K562 (cell line): ENCODE measurements around the gene HOXB1. TPM values are rescaled to one million over a fixed set of nuclear protein-coding genes. Genes with fewer than 3 reads are reported as not detected.

Source experiments
- ATAC-seq: fragments of 200-7000 bp; cut with Tn5 transposase; 3 replicates; pipeline ENCODE4 v1.9.1; 2020; ENCODE audit warnings: moderate library complexity
- BruUV-seq: library from RNA; stranded (reverse); fragments of 400-500 nt; replicated peaks from 2 replicates; lab custom pipeline; 2021; lab: Mats Ljungman, UMichigan
- CTCF ChIA-PET: fragments of 300-600 bp; formaldehyde crosslinking; extraction: SDS; loops from one replicate; lab custom pipeline; 2021; ENCODE audit warnings: low intra/inter-chr PET ratio; lab: Yijun Ruan, JAX
- POLR2A ChIA-PET: fragments of 300-600, 350-650 bp; sonication (Branson Sonifier 250); formaldehyde crosslinking; extraction: SDS; loops from one replicate; lab custom pipeline; 2021; ENCODE audit warnings: antibody characterized with exemption, inconsistent platforms; lab: Yijun Ruan, JAX
- DNase-seq, 4 experiments: peaks; one replicate each; pipeline versions ENCODE4 v3.0.0 to v3.0.0-alpha.2; 2011 to 2018; ENCODE audit warnings: low spot score in 3 of 4, mixed read lengths in 3 of 4; ENCODE audit errors: extremely low read depth in 1 of 4
- FAIRE-seq: peaks from 2 replicates; lab custom pipeline; 2011; peaks lifted over from hg19 to GRCh38; lab: Jason Lieb, UNC
- H2AFZ ChIP-seq: 2 replicates; pipeline ENCODE4 v1.6.0; 2011; ENCODE audit warnings: low read depth, low read length, control low read depth, inconsistent platforms
- H3K27ac ChIP-seq: fragments of 200-600 bp; 3 replicates; pipeline ENCODE4 v1.8.0; 2011; ENCODE audit warnings: low read depth, mild to moderate bottlenecking, control low read depth, inconsistent platforms, low read length, moderate library complexity, mixed read lengths; ENCODE audit errors: extremely low read depth
- H3K27me3 ChIP-seq, 2 experiments: fragments of 300-600 bp in 1 of 2; 2 replicates in 1 of 2; 3 replicates in 1 of 2; pipeline versions ENCODE4 v1.6.0 to v1.8.0; 2011; ENCODE audit warnings: inconsistent platforms in 2 of 2, low read length in 2 of 2, mild to moderate bottlenecking in 1 of 2, mixed read lengths in 1 of 2, moderate library complexity in 1 of 2; ENCODE audit not compliant: control insufficient read depth in 2 of 2, insufficient read depth in 2 of 2
- H3K36me3 ChIP-seq: fragments of 300-600 bp; 3 replicates; pipeline ENCODE4 v1.8.0; 2011; ENCODE audit warnings: mild to moderate bottlenecking, low read length, inconsistent platforms; ENCODE audit not compliant: control insufficient read depth, insufficient read depth
- H3K4me1 ChIP-seq, 2 experiments: fragments of 200-600 bp in 1 of 2; replicated peaks in 1 of 2; 2 replicates in 1 of 2; 3 replicates in 1 of 2; pipeline versions ENCODE4 v1.5.1 to v1.8.0; 2011; ENCODE audit warnings: inconsistent platforms in 2 of 2, low read length in 2 of 2, mild to moderate bottlenecking in 1 of 2, mixed read lengths in 1 of 2, moderate library complexity in 1 of 2; ENCODE audit not compliant: control insufficient read depth in 2 of 2, insufficient read depth in 2 of 2
- H3K4me2 ChIP-seq: 2 replicates; pipeline ENCODE4 v1.6.1; 2011; ENCODE audit warnings: low read length, control low read depth, inconsistent platforms, mixed read lengths; ENCODE audit not compliant: insufficient read depth
- H3K4me3 ChIP-seq: fragments of 200-600 bp; sonication (generic), shearing (Covaris generic); 2 replicates; pipeline ENCODE4 v1.5.1; 2016; ENCODE audit warnings: control low read depth, inconsistent platforms
- H3K79me2 ChIP-seq: fragments of 200-600 bp; 3 replicates; pipeline ENCODE4 v1.8.0; 2011; ENCODE audit warnings: low read length, inconsistent platforms; ENCODE audit not compliant: control insufficient read depth, insufficient read depth
- H3K9ac ChIP-seq, 2 experiments: 2 replicates each; pipeline versions ENCODE4 v1.6.0 to v1.6.1; 2011; ENCODE audit warnings: low read depth in 2 of 2, low read length in 2 of 2, control low read depth in 1 of 2, inconsistent platforms in 1 of 2, mild to moderate bottlenecking in 1 of 2, mixed read lengths in 1 of 2; ENCODE audit not compliant: insufficient read depth in 1 of 2
- H3K9me1 ChIP-seq: one replicate; pipeline ENCODE4 v1.6.0; 2011; ENCODE audit warnings: inconsistent platforms, mild to moderate bottlenecking, low read length, moderate library complexity; ENCODE audit not compliant: control insufficient read depth, insufficient read depth
- H3K9me3 ChIP-seq: replicated peaks from 2 replicates; pipeline ENCODE4 v1.5.1; 2011; ENCODE audit warnings: low read depth, low read length, inconsistent platforms; ENCODE audit not compliant: control insufficient read depth, insufficient read depth
- H4K20me1 ChIP-seq: replicated peaks from 2 replicates; pipeline ENCODE4 v1.6.1; 2011; ENCODE audit warnings: low read length, inconsistent platforms, mixed read lengths; ENCODE audit not compliant: control insufficient read depth, insufficient read depth
- CBFA2T2 ChIP-seq: fragments of 450-650 bp; conservative IDR thresholded peaks from 2 replicates; pipeline ENCODE4 v1.6.1; 2017; ENCODE audit warnings: mild to moderate bottlenecking
- EP300 ChIP-seq: IDR thresholded peaks from 2 replicates; pipeline ENCODE4 v1.6.1; 2012; ENCODE audit warnings: low read length, improper control_type of control experiment
- FOSL1 ChIP-seq: fragments of 200-800 bp; sonication (Bioruptor generic); conservative IDR thresholded peaks from 2 replicates; pipeline ENCODE4 v1.6.1; 2016; ENCODE audit warnings: missing genetic modification characterization, missing compliant biosample characterization
- HCFC1 ChIP-seq: IDR thresholded peaks from 2 replicates; pipeline ENCODE4 v1.6.1; 2012; ENCODE audit warnings: low read depth, low read length, improper control_type of control experiment
- HIVEP1 ChIP-seq: fragments of 250-450 bp; sonication (Bioruptor Pico); IDR thresholded peaks from 2 replicates; pipeline ENCODE4 v1.4.0; 2020; ENCODE audit warnings: mild to moderate bottlenecking
- HNRNPLL ChIP-seq: fragments of 200-400 bp; formaldehyde crosslinking; IDR thresholded peaks from 2 replicates; pipeline ENCODE4 v1.6.1; 2017; ENCODE audit warnings: low read length, low read depth, mild to moderate bottlenecking; ENCODE audit not compliant: poor library complexity, severe bottlenecking
- LEF1 ChIP-seq: fragments of 450-650 bp; IDR thresholded peaks from 2 replicates; pipeline ENCODE4 v1.6.1; 2016; ENCODE audit warnings: mild to moderate bottlenecking
- MAFG ChIP-seq: fragments of 450-650 bp; conservative IDR thresholded peaks from 2 replicates; pipeline ENCODE4 v1.6.1; 2016; ENCODE audit warnings: missing genetic modification characterization, missing compliant biosample characterization
- MEF2A ChIP-seq: IDR thresholded peaks from 2 replicates; pipeline ENCODE4 v1.6.1; 2011; ENCODE audit warnings: low read depth, mild to moderate bottlenecking, low read length, moderate library complexity; ENCODE audit not compliant: control insufficient read depth
- SIN3B ChIP-seq: fragments of 450-650 bp; IDR thresholded peaks from 2 replicates; pipeline ENCODE4 v1.6.1; 2017; ENCODE audit warnings: low read depth, mild to moderate bottlenecking, moderate library complexity
- SMARCA4 ChIP-seq: fragments of 450-650 bp; IDR thresholded peaks from 2 replicates; pipeline ENCODE4 v1.6.1; 2016
- SP1 ChIP-seq: sonication (generic); formaldehyde crosslinking; IDR thresholded peaks from 2 replicates; pipeline ENCODE4 v1.8.1; 2022; ENCODE audit warnings: mild to moderate bottlenecking, missing genetic modification reagents
- TARDBP ChIP-seq: fragments of 450-650 bp; IDR thresholded peaks from 2 replicates; pipeline ENCODE4 v1.6.1; 2016
- ZNF143 ChIP-seq: sonication (generic); formaldehyde crosslinking; IDR thresholded peaks from 2 replicates; pipeline ENCODE4 v1.9.0; 2022; ENCODE audit warnings: mild to moderate bottlenecking, missing genetic modification reagents
- ZNF644 ChIP-seq: fragments of 200-800 bp; sonication (Bioruptor generic); IDR thresholded peaks from 2 replicates; pipeline ENCODE4 v1.6.1; 2016; ENCODE audit warnings: low read depth, missing genetic modification characterization, missing compliant biosample characterization
- WGBS: fragments of 100-300 bp; shearing (Covaris generic); methylation state at CpG from one replicate; pipeline ENCODE4 v1.1.6; 2016; ENCODE audit warnings: low coverage, mixed read lengths; ENCODE audit not compliant: insufficient coverage; ENCODE audit errors: missing lambda C conversion rate; 5-methylcytosine and 5-hydroxymethylcytosine counted together
- in situ Hi-C: fragments of 300-500 bp; cut with MboI; formaldehyde crosslinking; loops from 4 replicates; pipeline ENCODE4 v1.15.0; 2018; ENCODE audit warnings: inconsistent platforms, mixed read lengths
- intact Hi-C: fragments of 100-400 bp; cut with micrococcal nuclease; formaldehyde crosslinking; loops from 2 replicates; pipeline ENCODE4 v1.14.2; 2022
- polyA plus RNA-seq, 8 experiments: library from polyadenylated mRNA; depleted of rRNA in 4 of 8; stranded (reverse) in 5 of 8; unstranded in 3 of 8; fragments of >200 nt; fragmentation: Nextera tagmentation in 2 of 8; fragmentation: Illumina TruSeq in 1 of 8; extraction: Ambion mirVana in 2 of 8; extraction: Trizol in 1 of 8; gene quantifications; 2 replicates each; pipeline versions ENCODE4 v1.2.1 to v1.2.3, GENCODE V29; 2011 to 2014; ENCODE audit warnings: inconsistent platforms in 1 of 8, missing spikeins in 1 of 8
- total RNA-seq, 7 experiments: library from RNA; depleted of rRNA in 6 of 7; stranded (reverse); fragments of >200 nt in 6 of 7; fragmentation: Illumina TruSeq in 2 of 7; extraction: Trizol in 2 of 7; gene quantifications; 2 replicates each; pipeline versions ENCODE4 v1.2.1 to v1.2.3, GENCODE V29; 2011 to 2021; ENCODE audit warnings: low replicate concordance in 1 of 7
- TF ChIP-seq, protein P1 (sequence below), 2 experiments: IDR thresholded peaks in 1 of 2; conservative IDR thresholded peaks in 1 of 2; 2 replicates each; pipeline ENCODE4 v1.6.1; 2016; ENCODE audit warnings: low read depth in 2 of 2, mild to moderate bottlenecking in 1 of 2, missing compliant biosample characterization in 1 of 2, missing genetic modification characterization in 1 of 2, moderate library complexity in 1 of 2
- TF ChIP-seq, protein P2 (sequence below): conservative IDR thresholded peaks from 2 replicates; pipeline ENCODE4 v1.6.1; 2011; ENCODE audit warnings: low read depth, mild to moderate bottlenecking, low read length; ENCODE audit not compliant: control insufficient read depth
- TF ChIP-seq, protein P3 (sequence below): sonication (generic); formaldehyde crosslinking; IDR thresholded peaks from 2 replicates; pipeline ENCODE4 v1.8.0; 2022; ENCODE audit warnings: mild to moderate bottlenecking, missing genetic modification reagents

Gene HOXB1
- total and polyA plus RNA-seq, 9 of the 15 experiments (the other 6 are each of a cell fraction or from before 2014, with no cell fraction given) = 0.04 TPM; not detected in 8

DNA sequence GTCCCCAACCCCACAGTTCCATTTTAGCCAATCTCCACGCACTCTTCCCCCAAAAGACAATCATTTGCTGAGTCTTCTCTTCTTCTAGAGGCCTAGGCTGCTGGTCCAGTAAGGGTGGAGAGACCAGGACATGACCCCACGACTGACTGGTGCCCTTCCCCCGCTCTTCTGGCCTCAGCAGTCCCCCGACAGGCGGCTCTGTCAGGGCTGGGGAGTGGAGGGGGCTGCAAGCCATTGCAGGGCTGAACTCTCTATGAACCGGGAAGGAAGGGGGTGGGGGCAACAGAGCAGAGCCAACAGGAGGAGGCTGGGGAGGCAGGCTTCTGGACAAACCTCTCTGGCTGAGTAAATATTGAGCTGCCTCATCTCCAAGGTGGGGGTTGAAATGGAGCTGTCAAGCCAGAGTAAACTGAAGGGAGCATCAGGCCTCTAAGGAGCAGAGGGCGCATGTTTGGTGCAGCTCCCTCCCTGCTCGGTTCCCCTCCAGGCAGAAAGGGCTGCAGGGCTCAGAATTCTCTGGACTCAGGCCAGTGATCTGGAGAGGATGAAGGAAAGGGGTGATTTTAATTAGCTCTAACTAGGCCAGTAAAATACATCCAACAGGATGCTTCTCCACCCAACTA lies 8.7 kb downstream of the HOXB1 start:
- Histone ChIP-seq H3K4me1 (peaks cover 10 to 34% of the 10 kb centered on the region in 2 experiments), H3K79me2 (no peaks in the 10 kb centered on the region), H3K4me2 (peak overlapping the region; percentile 60), H3K27ac (peak overlapping the region; percentile 86), H3K9ac (peak overlapping the region; percentile 55 to 77), H3K27me3 (no peaks in the 10 kb centered on the region), H3K9me3 (no peaks in the 10 kb centered on the region), H3K36me3 (no peaks in the 10 kb centered on the region), H3K9me1 (no peaks in the 10 kb centered on the region), H4K20me1 (no peaks in the 10 kb centered on the region), H2AFZ (peak overlapping the region; percentile 90), H3K4me3 (no peak overlapping the region)
- WGBS = 11% methylated on average over 8 of the region's 8 CpGs
- no TSS peak for BruUV-seq
- ATAC-seq = peak; percentile 95
- peak; percentile 92 to 94 (median 92) for DNase-seq
- ChIA-PET POLR2A (interaction anchor here (0.5 to 1.1 kb wide), 7 partner anchors 9 to 217 kb away, joined by 3 to 6 read pairs (median 4); no protein-coding TSS in a partner anchor), CTCF (interaction anchor here (1.2 kb wide), 1 partner anchor 14 kb away, joined by 4 read pairs; no protein-coding TSS in a partner anchor)
- in situ Hi-C loops = no loop called here
- peak; percentile 92 for FAIRE-seq
- intact Hi-C loops = no loop called here
- TF ChIP-seq HIVEP1 (CRISPR knock-in tag) (no peak), CBFA2T2 (no peak), MAFG (no peak), ZNF143 (CRISPR knock-in tag) (no peak), SIN3B (no peak), EP300 (peak; percentile 66; the same call in 1 of the 2 replicates), TARDBP (no peak), SP1 (CRISPR knock-in tag) (no peak), FOSL1 (tag) (no peak), HNRNPLL (no peak), LEF1 (peak; percentile 96; the same call in 1 of the 2 replicates), HCFC1 (no peak), MEF2A (peak; percentile 42; the same call in 1 of the 2 replicates), ZNF644 (tag) (no peak), SMARCA4 (no peak; the same call in 1 of the 2 replicates)
- TF ChIP-seq, protein P1, sequence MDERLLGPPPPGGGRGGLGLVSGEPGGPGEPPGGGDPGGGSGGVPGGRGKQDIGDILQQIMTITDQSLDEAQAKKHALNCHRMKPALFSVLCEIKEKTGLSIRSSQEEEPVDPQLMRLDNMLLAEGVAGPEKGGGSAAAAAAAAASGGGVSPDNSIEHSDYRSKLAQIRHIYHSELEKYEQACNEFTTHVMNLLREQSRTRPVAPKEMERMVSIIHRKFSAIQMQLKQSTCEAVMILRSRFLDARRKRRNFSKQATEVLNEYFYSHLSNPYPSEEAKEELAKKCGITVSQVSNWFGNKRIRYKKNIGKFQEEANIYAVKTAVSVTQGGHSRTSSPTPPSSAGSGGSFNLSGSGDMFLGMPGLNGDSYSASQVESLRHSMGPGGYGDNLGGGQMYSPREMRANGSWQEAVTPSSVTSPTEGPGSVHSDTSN (CRISPR knock-in tag; IDR thresholded peaks at IDR 0.05; ENCODE audit: low read depth) = no peak
- TF ChIP-seq, protein P1 (tag; conservative IDR thresholded peaks at IDR 0.05; ENCODE audit: low read depth) = 0 out of 2 replicates have a peak, but pooled peaks have one; percentile 16
- TF ChIP-seq, protein P2, sequence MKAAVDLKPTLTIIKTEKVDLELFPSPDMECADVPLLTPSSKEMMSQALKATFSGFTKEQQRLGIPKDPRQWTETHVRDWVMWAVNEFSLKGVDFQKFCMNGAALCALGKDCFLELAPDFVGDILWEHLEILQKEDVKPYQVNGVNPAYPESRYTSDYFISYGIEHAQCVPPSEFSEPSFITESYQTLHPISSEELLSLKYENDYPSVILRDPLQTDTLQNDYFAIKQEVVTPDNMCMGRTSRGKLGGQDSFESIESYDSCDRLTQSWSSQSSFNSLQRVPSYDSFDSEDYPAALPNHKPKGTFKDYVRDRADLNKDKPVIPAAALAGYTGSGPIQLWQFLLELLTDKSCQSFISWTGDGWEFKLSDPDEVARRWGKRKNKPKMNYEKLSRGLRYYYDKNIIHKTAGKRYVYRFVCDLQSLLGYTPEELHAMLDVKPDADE = no peak
- TF ChIP-seq, protein P3, sequence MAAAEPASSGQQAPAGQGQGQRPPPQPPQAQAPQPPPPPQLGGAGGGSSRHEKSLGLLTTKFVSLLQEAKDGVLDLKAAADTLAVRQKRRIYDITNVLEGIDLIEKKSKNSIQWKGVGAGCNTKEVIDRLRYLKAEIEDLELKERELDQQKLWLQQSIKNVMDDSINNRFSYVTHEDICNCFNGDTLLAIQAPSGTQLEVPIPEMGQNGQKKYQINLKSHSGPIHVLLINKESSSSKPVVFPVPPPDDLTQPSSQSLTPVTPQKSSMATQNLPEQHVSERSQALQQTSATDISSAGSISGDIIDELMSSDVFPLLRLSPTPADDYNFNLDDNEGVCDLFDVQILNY (CRISPR knock-in tag) = no peak
